ENCODE data around the gene NCMAP.

Gene NCMAP

DNA sequence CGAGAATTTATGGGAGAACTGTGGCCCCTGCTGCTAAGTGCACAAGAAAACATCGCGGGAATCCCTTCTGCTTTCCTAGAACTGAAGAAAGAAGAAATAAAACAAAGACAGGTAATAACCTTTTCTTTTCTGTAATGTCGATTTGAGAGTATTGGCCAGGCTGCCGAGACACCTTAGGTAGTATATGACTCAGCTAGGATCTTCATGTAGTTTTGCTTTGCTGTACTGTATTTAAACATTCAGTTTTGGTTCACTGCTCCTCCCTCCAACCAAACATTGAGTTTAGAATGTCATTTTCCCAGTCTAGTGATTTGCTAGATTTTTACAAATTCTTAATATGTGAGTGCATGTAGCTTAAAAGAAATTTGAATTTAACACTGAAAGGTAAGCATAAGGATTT, 93.0 kb downstream of the NCMAP start:
- Histone ChIP-seq H3K79me2 (ENCODE audit: control insufficient read depth, low read length) (peaks cover 91% of the 10 kb centered on the region), H3F3A (ENCODE audit: control insufficient read depth, insufficient read depth) (peaks cover 16% of the 10 kb centered on the region), H3K4me1 (ENCODE audit: control insufficient read depth, low read length) (peaks cover 15% of the 10 kb centered on the region), H3K9me3 (ENCODE audit: control insufficient read depth, insufficient read depth, low read length) (no peaks in the 10 kb centered on the region), H3K4me3 (ENCODE audit: low read length) (no peak overlapping the region), H4K20me1 (ENCODE audit: control insufficient read depth, insufficient read depth, low read depth, low read length) (peaks cover 27% of the 10 kb centered on the region), H3K27me3 (ENCODE audit: control insufficient read depth, low read length) (no peaks in the 10 kb centered on the region), H3K27ac (ENCODE audit: low read depth, low read length) (no peak overlapping the region), H3K36me3 (ENCODE audit: control insufficient read depth, low read length) (peaks cover 98% of the 10 kb centered on the region), H3K4me2 (ENCODE audit: low read length) (no peak overlapping the region), H3K9me2 (replicated peaks; ENCODE audit: control insufficient read depth, low read length) (no peaks in the 10 kb centered on the region)
- TF ChIP-seq EZH2phosphoT487 (IDR thresholded peaks at IDR 0.05; ENCODE audit: borderline replicate concordance, low read length), result no peak
- TF ChIP-seq, protein P1, sequence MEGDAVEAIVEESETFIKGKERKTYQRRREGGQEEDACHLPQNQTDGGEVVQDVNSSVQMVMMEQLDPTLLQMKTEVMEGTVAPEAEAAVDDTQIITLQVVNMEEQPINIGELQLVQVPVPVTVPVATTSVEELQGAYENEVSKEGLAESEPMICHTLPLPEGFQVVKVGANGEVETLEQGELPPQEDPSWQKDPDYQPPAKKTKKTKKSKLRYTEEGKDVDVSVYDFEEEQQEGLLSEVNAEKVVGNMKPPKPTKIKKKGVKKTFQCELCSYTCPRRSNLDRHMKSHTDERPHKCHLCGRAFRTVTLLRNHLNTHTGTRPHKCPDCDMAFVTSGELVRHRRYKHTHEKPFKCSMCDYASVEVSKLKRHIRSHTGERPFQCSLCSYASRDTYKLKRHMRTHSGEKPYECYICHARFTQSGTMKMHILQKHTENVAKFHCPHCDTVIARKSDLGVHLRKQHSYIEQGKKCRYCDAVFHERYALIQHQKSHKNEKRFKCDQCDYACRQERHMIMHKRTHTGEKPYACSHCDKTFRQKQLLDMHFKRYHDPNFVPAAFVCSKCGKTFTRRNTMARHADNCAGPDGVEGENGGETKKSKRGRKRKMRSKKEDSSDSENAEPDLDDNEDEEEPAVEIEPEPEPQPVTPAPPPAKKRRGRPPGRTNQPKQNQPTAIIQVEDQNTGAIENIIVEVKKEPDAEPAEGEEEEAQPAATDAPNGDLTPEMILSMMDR (IDR thresholded peaks at IDR 0.05; ENCODE audit: low read depth, low read length, poor library complexity, severe bottlenecking), result no peak

GRCh38 chr1:24652382-24652781, 96.5 kb downstream of the NCMAP start:
- Histone ChIP-seq H3K27me3 (ENCODE audit: control insufficient read depth, low read length) (no peaks in the 10 kb centered on the region), H3K9me2 (replicated peaks; ENCODE audit: control insufficient read depth, low read length) (no peaks in the 10 kb centered on the region), H3K79me2 (ENCODE audit: control insufficient read depth, low read length) (peaks cover 91% of the 10 kb centered on the region), H3K4me2 (ENCODE audit: low read length) (no peak overlapping the region), H3K36me3 (ENCODE audit: control insufficient read depth, low read length) (peaks cover 98% of the 10 kb centered on the region), H4K20me1 (ENCODE audit: control insufficient read depth, insufficient read depth, low read depth, low read length) (peaks cover 14% of the 10 kb centered on the region), H3K9me3 (ENCODE audit: control insufficient read depth, insufficient read depth, low read length) (no peaks in the 10 kb centered on the region), H3K4me3 (ENCODE audit: low read length) (no peak overlapping the region), H3F3A (ENCODE audit: control insufficient read depth, insufficient read depth) (peaks cover 17% of the 10 kb centered on the region), H3K4me1 (ENCODE audit: control insufficient read depth, low read length) (no peaks in the 10 kb centered on the region), H3K27ac (ENCODE audit: low read depth, low read length) (no peak overlapping the region)
- TF ChIP-seq, protein P1 (IDR thresholded peaks at IDR 0.05; ENCODE audit: low read depth, low read length, poor library complexity, severe bottlenecking), result no peak
- no peak for TF ChIP-seq EZH2phosphoT487 (IDR thresholded peaks at IDR 0.05; ENCODE audit: borderline replicate concordance, low read length)

DNA sequence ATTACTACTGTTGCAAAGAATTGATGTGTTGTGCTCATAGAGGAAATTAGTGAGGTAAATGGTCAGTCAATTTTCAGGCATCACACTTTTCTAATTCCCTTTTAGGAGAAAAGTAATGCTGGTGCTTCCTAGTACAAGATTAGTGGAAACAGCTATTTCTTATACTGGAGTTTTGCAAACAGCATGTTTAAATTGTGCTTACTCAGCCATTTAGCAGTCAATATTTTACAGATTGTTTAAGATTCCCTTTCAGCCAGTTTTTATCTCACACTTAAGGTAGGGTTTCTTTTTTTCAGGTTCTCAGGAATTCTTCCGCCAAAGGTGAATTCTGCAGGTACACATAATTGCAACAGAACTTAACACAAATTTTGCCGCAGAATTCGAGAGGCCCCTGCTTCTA, 98.1 kb downstream of the NCMAP start:
- no peak for TF ChIP-seq EZH2phosphoT487 (IDR thresholded peaks at IDR 0.05; ENCODE audit: borderline replicate concordance, low read length)
- TF ChIP-seq, protein P1 (IDR thresholded peaks at IDR 0.05; ENCODE audit: low read depth, low read length, poor library complexity, severe bottlenecking), result no peak

More for the DNA sequence above, 98.1 kb downstream of the NCMAP start:
- Histone ChIP-seq H3K27ac (ENCODE audit: low read depth, low read length) (no peak overlapping the region), H3K79me2 (ENCODE audit: control insufficient read depth, low read length) (peaks cover 91% of the 10 kb centered on the region), H3F3A (ENCODE audit: control insufficient read depth, insufficient read depth) (peaks cover 13% of the 10 kb centered on the region; the same call in 1 of the 2 replicates), H3K9me3 (ENCODE audit: control insufficient read depth, insufficient read depth, low read length) (no peaks in the 10 kb centered on the region), H3K4me1 (ENCODE audit: control insufficient read depth, low read length) (no peaks in the 10 kb centered on the region), H3K36me3 (ENCODE audit: control insufficient read depth, low read length) (peaks cover 97% of the 10 kb centered on the region), H4K20me1 (ENCODE audit: control insufficient read depth, insufficient read depth, low read depth, low read length) (peaks cover 16% of the 10 kb centered on the region), H3K27me3 (ENCODE audit: control insufficient read depth, low read length) (no peaks in the 10 kb centered on the region), H3K4me2 (ENCODE audit: low read length) (no peak overlapping the region), H3K9me2 (replicated peaks; ENCODE audit: control insufficient read depth, low read length) (no peaks in the 10 kb centered on the region), H3K4me3 (ENCODE audit: low read length) (no peak overlapping the region)
